Testis (tissue), 3 donors: ENCODE data around the gene WIPF2. TPM values are rescaled to one million over a fixed set of nuclear protein-coding genes. Genes with fewer than 3 reads are reported as not detected.

ENCODE experiments used
- DNase-seq: peaks from one replicate; pipeline ENCODE4 v3.0.0-alpha.2; 2019
- H3K27ac ChIP-seq, 2 donors: fragments of 200-600 bp; sonication (generic); one replicate each; pipeline ENCODE4 v1.5.1; 2019
- H3K27me3 ChIP-seq: fragments of 200-600 bp; sonication (generic); one replicate; pipeline ENCODE4 v1.5.1; 2019
- H3K36me3 ChIP-seq: fragments of 200-600 bp; sonication (generic); one replicate; pipeline ENCODE4 v1.5.1; 2017; ENCODE audit warnings: low read depth; ENCODE audit errors: missing control alignments
- H3K4me1 ChIP-seq: fragments of 200-600 bp; sonication (generic); one replicate; pipeline ENCODE4 v1.5.1; 2019
- H3K4me3 ChIP-seq, 2 donors: fragments of 200-600 bp; sonication (generic); one replicate each; pipeline ENCODE4 v1.5.1; 2017 to 2019
- H3K9me3 ChIP-seq: fragments of 200-600 bp; sonication (generic); one replicate; pipeline ENCODE4 v1.5.1; 2017
- CTCF ChIP-seq, 3 experiments: fragments of 450-650 bp in 2 of 3; fragments of 200-600 bp in 1 of 3; sonication (generic) in 1 of 3; IDR thresholded peaks; one replicate each; pipeline ENCODE4 v1.5.1; 2016 to 2019; ENCODE audit warnings: antibody characterized with exemption in 3 of 3, mild to moderate bottlenecking in 2 of 3, moderate library complexity in 1 of 3
- POLR2A ChIP-seq: fragments of 450-650 bp; IDR thresholded peaks from one replicate; pipeline ENCODE4 v1.6.1; 2017; ENCODE audit warnings: antibody characterized with exemption, mild to moderate bottlenecking, moderate library complexity
- WGBS, 2 donors: methylation state at CpG; one replicate each; pipeline ENCODE4 v1.1.5; 2018; 5-methylcytosine and 5-hydroxymethylcytosine counted together
- intact Hi-C: fragments of 100-400 bp; cut with DNase I; formaldehyde crosslinking; loops from one replicate; pipeline ENCODE4 v1.15.1; 2023; ENCODE audit warnings: low total_unique reads
- polyA plus RNA-seq: library from polyadenylated mRNA; stranded (reverse); fragments of 350-450 nt; fragmentation: Illumina TruSeq; extraction: RNeasy Lipid Tissue Mini Kit (QIAGEN cat#74804); gene quantifications from one replicate; pipeline ENCODE4 v1.2.3, GENCODE V29; 2014; ENCODE audit warnings: low read depth, low replicate concordance; ENCODE audit not compliant: insufficient read depth
- total RNA-seq, 2 donors: library from RNA; depleted of rRNA; stranded (reverse); fragments of >200 nt; gene quantifications; one replicate each; pipeline ENCODE4 v1.2.3, GENCODE V29; 2016

The WIPF2 gene
- total and polyA plus RNA-seq, 3 donors from 2014 or later, result 16.4 to 21.1 (median 20.1) TPM

- peaks cover 11% of the 10 kb centered on the region for H3K4me1 ChIP-seq
- no peak overlapping the region for H3K27ac ChIP-seq
- 82 to 86% methylated on average over 3 of the region's 3 CpGs for WGBS, 2 donors
- H3K4me3 ChIP-seq, result no peak overlapping the region
- peaks cover 4% of the 10 kb centered on the region for H3K36me3 ChIP-seq
- intact Hi-C loops, result loop anchor here (5.0 kb wide), 1 partner anchor 161 kb away; no protein-coding TSS in a partner anchor
- no peak for DNase-seq
- H3K9me3 ChIP-seq, result no peaks in the 10 kb centered on the region
- H3K27me3 ChIP-seq, result no peaks in the 10 kb centered on the region
- no peak for TF ChIP-seq POLR2A
- TF ChIP-seq CTCF (IDR thresholded peaks at IDR 0.05), result no peak
Measured at GRCh38 chr17:40173778-40174135, 45.3 kb upstream of the WIPF2 start.

DNA sequence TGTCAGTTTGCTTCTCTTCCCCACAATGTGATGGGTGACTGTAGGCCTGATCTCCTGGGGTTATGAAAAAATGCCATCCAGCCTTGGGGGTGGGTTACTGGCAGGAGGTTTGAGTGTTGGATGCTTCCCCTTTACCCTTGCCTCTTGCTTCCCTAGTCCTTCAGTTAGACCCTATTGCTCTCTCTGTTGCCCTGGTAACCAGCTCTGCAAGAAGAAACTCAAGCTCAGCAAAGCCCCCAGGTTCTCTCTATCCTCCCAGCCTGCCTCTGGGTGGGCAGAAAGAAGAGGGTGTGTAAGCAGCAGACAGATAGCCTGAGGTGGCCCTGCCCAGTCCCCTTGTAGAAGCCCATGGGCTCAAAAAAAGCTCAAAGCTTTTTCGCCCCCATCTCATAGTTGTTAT, 44.6 kb upstream of the WIPF2 start:
- TF ChIP-seq CTCF (IDR thresholded peaks at IDR 0.05) (no peak), POLR2A (no peak)
- Histone ChIP-seq H3K36me3 (peaks cover 4% of the 10 kb centered on the region), H3K27ac (no peak overlapping the region), H3K4me1 (peaks cover 11% of the 10 kb centered on the region), H3K4me3 (no peak overlapping the region), H3K27me3 (no peaks in the 10 kb centered on the region), H3K9me3 (no peaks in the 10 kb centered on the region)
- WGBS, 2 donors, result 89 to 100% methylated on average over 1 of the region's 1 CpG
- intact Hi-C loops, result loop anchor here (5.0 kb wide), 1 partner anchor 162 kb away; no protein-coding TSS in a partner anchor
- DNase-seq, result no peak

GRCh38 chr17:40175928-40176753, 43.0 kb upstream of the WIPF2 start:
- intact Hi-C loops, result no loop called here
- Histone ChIP-seq H3K4me3 (no peak overlapping the region), H3K9me3 (no peaks in the 10 kb centered on the region), H3K4me1 (peaks cover 11% of the 10 kb centered on the region), H3K27me3 (no peaks in the 10 kb centered on the region), H3K27ac (no peak overlapping the region), H3K36me3 (peaks cover under 1% of the 10 kb centered on the region)
- DNase-seq, result no peak
- 85 to 88% methylated on average over 7 of the region's 7 CpGs for WGBS, 2 donors
- TF ChIP-seq CTCF (IDR thresholded peaks at IDR 0.05) (no peak), POLR2A (no peak)

DNA sequence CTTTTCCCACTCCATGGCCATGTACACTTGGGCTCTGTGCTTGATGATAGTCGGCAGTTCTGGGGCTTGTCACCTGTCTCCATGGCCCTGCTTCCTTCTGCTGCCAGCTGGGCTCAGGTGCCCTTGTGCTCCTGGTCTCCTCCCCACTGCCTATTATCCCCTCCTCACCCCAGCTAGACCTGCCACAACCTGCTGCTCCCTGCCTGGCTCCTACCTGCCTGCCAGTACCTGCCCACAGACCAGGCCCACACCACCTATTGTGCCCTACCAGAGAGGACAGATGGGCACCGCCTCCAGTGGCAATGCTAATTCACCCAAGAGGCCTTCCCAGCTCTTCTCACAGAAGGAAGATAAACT, 42.4 kb upstream of the WIPF2 start:
- peak overlapping the region in 1 of 2 donors; percentile 61 for H3K4me3 ChIP-seq
- H3K36me3 ChIP-seq, result no peaks in the 10 kb centered on the region
- intact Hi-C loops, result no loop called here

More for the DNA sequence above, 42.4 kb upstream of the WIPF2 start:
- Histone ChIP-seq H3K27me3 (no peaks in the 10 kb centered on the region), H3K9me3 (no peaks in the 10 kb centered on the region), H3K4me1 (peaks cover 11% of the 10 kb centered on the region), H3K27ac (no peak overlapping the region)
- WGBS, 2 donors, result 75 to 82% methylated on average over 2 of the region's 2 CpGs
- no peak for DNase-seq
- TF ChIP-seq POLR2A (no peak), CTCF (IDR thresholded peaks at IDR 0.05) (no peak)
